KBM-7 (cell line): ENCODE data around the gene IRF6.

Source experiments
- DNase-seq: peaks from one replicate; pipeline ENCODE4 v3.0.0-alpha.2; 2015
- in situ Hi-C: fragments of 300-500 bp; cut with MboI; formaldehyde crosslinking; loops from 2 replicates; pipeline ENCODE4 v1.14.3; 2020; ENCODE audit warnings: low sequenced_read_pairs, low pct_unique_long_range_greater_than_20kb, mixed read lengths

IRF6 gene

DNA sequence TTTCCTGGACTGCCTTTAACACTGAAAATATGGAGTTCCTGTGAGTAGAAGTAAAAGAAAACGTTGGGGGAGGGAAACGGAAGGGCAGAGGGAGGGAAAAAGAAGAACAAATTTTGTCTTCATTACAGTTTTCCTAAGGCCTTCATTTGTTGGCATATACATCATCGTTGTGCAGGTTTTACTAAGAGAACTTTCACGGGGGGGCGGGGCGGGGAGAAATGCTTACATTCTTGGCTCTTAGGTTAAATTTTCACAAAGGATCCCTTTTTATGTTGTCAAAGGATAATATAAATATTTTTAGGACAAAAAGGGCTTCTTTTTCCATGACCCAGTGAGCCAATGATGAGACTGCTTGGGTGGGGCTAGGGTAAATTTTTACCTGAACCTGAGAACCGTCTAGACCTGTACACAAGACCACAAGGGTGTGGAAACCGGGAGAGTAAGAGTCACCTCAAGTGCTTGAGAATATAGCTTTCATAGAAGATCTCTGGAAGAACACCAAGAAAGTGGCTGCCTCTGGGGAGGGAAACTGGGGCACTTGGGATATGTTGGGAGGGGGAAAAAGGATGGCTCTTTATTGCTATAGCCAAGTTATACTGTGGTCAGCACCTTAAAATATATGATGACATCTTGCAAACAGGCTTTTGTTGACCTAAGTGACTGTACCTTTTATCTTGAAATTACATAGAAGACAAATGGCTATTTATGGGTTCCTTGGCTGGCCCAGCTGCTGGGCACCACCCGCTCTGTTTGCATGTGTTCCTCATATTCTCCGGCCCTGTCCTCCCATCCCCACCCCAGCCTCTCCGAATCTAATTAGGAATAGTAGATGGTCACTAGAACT is 19.9 kb upstream of the IRF6 start:
- in situ Hi-C loops: no loop called here
- no peak for DNase-seq

- in situ Hi-C loops: no loop called here
- peak; percentile 70 for DNase-seq
Measured at GRCh38 chr1:209823143-209824041, 17.4 kb upstream of the IRF6 start.

- in situ Hi-C loops: no loop called here
- DNase-seq: no peak
Measured at GRCh38 chr1:209822706-209823105, 16.8 kb upstream of the IRF6 start.

DNA sequence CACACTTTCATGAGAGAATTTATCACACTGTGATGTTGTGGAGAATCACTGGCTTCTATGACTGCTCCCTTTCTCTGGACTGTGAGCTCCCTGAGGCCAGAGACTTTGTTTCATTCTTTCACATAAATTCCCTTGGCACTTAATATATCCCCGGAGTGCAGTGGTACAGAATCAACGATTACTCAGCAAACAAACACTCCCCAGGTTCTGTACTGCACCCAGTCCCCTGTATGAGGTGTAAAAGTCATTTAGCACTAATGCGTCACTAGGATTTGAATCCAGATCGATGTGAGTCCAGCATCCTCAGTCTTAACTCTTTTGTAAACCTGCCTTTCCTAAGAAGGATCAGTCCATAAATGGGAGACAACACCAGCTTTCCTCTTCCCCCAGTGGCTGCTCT is 15.0 kb upstream of the IRF6 start:
- in situ Hi-C loops: no loop called here
- no peak for DNase-seq

DNA sequence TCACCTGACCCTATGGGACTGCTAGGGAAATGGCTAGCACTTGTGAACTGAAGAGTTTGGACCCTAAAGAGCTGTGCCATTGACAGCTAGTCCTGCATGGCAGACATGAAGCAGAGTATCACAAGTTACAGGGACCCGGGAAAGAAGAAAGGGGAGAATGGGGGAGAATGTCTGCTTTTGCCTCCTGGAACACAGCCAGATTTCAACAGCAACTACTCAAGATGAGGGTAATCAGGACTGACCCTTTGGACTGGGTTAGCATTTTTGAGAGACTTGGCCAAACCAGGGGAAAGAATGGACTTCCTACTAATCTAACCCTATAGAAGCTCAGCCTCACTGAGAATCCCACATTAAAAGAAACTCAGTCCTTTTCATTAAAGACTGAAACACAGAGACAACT is 13.1 kb upstream of the IRF6 start:
- no peak for DNase-seq
- in situ Hi-C loops: no loop called here

- in situ Hi-C loops: no loop called here
- no peak for DNase-seq
Measured at GRCh38 chr1:209817691-209818090, 11.7 kb upstream of the IRF6 start.

DNA sequence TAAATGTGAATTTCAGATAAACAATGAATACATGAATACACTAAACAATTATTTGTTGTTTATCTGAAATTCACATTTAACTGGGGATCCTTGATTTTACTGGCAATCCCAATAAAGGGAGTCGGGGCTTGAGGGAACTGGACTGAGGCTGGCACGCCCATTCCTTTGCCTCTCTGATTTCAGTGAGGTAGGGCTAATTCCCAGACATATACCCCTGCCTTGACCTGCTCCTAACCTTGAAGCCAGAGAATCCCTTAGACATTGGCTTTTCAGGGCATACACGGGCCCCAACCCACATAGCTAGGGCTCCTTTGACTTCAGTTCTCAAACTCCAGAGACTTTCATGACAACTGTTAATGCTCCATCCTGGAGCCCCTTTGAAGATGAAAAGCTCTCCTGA is 11.0 kb upstream of the IRF6 start:
- DNase-seq: no peak
- in situ Hi-C loops: no loop called here

- in situ Hi-C loops: no loop called here
- DNase-seq: no peak
Measured at GRCh38 chr1:209815931-209816341, 10.0 kb upstream of the IRF6 start.

DNA sequence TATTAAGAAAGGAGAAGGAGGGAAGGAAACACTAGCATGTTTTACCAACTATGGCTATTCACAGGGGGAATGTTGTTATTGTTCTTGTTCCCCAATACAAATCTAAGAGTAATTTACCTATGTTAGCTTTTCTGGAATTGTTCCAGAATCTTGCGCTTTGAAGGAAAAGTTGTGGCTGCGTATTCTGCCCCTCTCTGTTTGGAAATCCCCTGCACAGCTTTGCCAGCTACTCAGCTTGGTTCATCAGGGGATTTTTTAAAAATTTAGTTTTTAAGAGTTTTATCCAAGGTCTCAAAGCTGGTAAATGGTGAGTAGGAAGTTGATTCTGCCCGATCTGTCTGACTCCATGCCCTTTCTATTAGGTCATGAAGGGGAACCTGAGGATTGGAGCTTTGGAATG is 9.5 kb upstream of the IRF6 start:
- in situ Hi-C loops: no loop called here

DNA sequence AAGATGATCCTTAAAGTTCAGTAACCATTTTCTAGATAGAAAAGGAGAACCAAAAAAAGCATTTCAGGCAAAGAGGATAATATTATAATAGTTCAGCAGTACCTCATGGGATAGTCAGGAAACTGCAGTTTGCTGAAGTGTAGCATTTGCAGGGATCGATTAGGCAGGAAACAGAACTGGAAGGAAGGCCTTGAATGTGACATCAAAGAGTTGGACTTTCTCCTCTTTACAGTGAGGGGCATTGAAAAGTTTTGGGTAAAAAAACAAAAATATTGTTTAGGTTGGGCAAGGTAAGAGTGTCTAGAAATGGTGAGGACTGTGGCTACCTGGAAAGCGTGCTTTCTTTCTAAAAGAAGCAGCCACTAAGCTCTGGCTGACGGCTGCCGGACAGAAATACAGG is 8.0 kb upstream of the IRF6 start:
- in situ Hi-C loops: no loop called here
- DNase-seq: no peak

More for the DNA sequence above, 9.5 kb upstream of the IRF6 start:
- no peak for DNase-seq

DNA sequence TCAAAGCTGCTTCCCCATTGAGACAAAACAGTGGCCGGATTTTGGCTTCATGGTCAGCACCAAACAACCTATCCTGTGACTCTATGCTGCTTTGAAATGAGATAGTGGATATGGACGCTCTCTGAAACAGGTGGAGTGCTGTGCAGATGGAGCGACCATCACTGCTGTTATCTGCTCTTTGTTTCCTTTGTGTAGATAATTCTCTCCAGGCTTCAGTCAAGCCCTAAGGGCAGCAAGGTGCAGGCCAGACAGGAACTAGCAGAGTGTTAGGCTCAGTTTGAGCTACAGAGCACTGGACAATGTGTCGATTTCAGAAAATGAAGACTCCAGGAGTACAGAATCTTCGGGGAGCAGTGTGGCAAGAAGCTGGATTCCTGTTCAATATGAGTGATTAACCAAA is 4.8 kb upstream of the IRF6 start:
- no peak for DNase-seq
- in situ Hi-C loops: no loop called here

GRCh38 chr1:209809611-209810010 is 3.7 kb upstream of the IRF6 start:
- no peak for DNase-seq
- in situ Hi-C loops: no loop called here

DNA sequence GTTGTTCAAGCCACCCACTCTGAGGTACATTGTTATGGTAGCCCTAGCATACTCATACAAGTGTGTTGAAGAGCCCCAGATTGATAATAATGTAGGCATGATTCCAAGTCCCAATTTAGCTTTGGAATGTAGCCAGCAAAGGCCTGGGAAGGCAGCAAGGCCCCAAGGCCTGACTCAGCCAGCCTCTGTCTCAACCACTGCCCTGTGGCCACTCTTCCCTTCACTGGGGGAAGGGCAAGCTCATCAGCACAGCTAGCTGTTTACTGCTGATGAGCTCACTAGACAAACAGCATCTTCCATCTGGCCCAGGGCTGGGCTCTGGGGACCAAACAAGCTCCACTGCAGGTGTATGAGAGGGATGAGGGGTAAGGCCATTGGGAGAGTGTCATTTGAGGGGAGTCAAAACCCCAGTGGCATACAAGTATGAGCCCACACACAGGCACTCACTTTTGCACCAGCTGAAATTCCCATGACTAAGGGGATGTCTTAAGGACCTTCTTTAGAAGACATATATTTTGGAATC is 2.2 kb upstream of the IRF6 start:
- DNase-seq: no peak
- in situ Hi-C loops: no loop called here

GRCh38 chr1:209807509-209807908 is 1.6 kb upstream of the IRF6 start:
- in situ Hi-C loops: no loop called here

GRCh38 chr1:209805341-209805781 is 581 bp downstream of the IRF6 start:
- no peak for DNase-seq
- in situ Hi-C loops: no loop called here

More at GRCh38 chr1:209807509-209807908, 1.6 kb upstream of the IRF6 start:
- no peak for DNase-seq

DNA sequence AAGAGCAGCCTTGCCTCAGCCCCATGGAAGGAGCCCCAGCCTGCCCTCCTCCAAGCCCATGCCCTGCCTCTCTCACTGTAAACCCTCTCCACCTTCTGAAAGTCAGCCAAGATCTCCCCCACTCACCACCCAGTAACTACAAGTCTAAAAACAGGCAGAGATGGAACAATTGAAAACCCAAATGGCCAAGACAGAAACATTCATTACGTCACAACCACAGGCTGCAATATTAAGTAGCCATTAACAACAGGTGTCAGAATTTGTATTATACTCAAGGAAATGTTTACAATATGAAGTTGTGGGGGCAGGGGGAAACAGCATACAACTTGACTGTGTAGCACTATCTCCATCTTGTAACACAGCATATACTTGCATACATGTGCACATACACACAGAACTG is 2.4 kb downstream of the IRF6 start:
- in situ Hi-C loops: no loop called here
- no peak for DNase-seq

DNA sequence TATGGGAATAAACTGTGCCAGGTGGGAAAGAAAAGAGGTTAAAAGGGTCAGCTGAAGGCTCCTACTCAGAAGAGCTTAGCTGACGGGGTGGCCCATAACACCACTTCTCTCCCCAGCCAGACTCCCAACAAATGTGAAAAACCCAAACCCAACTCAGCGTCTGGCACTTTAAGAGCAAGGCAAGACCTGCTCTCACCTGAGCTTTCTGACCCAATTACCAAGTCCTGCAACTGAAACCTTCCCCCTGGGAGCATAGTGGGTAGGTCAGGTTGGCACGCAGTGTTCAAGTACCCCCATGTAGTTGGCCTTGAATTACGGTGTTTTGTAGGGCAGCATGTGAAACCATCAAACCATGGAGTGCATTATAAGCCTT is 3.2 kb downstream of the IRF6 start:
- no peak for DNase-seq
- in situ Hi-C loops: no loop called here

DNA sequence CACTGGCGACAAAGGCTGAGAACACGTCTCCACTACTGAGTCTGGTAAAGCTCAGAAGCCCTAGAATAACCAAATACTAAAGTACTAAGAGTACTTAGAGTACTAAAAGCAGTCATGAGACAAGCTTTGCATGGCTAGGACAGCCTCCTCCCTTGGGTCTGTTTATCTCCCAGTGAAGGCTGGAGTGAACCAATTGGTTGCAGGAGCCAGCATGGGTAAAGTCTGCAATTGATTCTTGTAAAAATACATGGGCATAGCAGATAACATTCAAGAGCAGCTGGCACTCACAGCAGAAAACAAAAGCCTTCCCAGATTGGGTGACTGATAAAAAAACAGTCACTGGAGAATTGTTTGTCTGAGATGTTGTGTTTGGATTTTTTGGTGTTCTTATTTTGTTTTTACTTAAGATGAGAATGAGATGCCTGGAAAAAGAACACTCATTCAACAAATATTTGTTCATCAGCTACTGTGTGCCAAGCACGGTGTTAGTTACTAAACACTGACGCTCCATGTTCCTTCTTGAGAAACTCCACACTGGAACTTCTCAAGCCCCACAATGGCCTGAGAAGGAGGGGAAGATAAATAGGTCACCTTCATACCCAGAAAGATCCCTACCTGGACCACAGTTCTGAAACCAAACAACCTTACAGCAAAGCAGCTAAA is 3.7 kb downstream of the IRF6 start:
- no peak for DNase-seq
- in situ Hi-C loops: no loop called here

GRCh38 chr1:209800984-209801834 is 4.7 kb downstream of the IRF6 start:
- no peak for DNase-seq
- in situ Hi-C loops: no loop called here
